Stimulated activated CD4-positive, alpha-beta T cell treated with anti-CD3 and anti-CD28 coated beads, Interleukin-12 subunit alpha, Interleukin-12 subunit beta, amount 100 ng/mL, for 24 hours (primary cell): ENCODE results near the gene ZBED4.
"Not testable (repeated sequence)": the region's sequence is repeated elsewhere in the genome, so short reads cannot be mapped to it uniquely, and the experiment has no call there.

Source experiments
- DNase-seq, 2 experiments: peaks; one replicate each; pipeline ENCODE4 v3.0.0-alpha.2; 2020; ENCODE audit warnings: low read depth in 2 of 2

ZBED4 gene

GRCh38 chr22:49852898-49853894 lies at the start of gene ZBED4:
ZBED4 (plus strand) TSS chr22:49853844; CDS start chr22:49883663, 29,819 bp downstream.
- DNase-seq = peak; percentile 97 to 98

- no peak for DNase-seq
These were observed 46.5 kb upstream of the ZBED4 start for GRCh38 chr22:49807129-49807528.

GRCh38 chr22:49807780-49808708 lies 45.6 kb upstream of the ZBED4 start:
- no peak for DNase-seq

- no peak for DNase-seq
These were observed 43.2 kb upstream of the ZBED4 start for GRCh38 chr22:49810363-49811019.

GRCh38 chr22:49811020-49811791 lies 42.4 kb upstream of the ZBED4 start:
- no peak for DNase-seq

- DNase-seq = no peak
These were observed 40.8 kb upstream of the ZBED4 start for GRCh38 chr22:49812838-49813237.

- no peak for DNase-seq
These were observed 39.4 kb upstream of the ZBED4 start for GRCh38 chr22:49814164-49814686.

GRCh38 chr22:49814856-49815255 lies 38.8 kb upstream of the ZBED4 start:
- no peak for DNase-seq

GRCh38 chr22:49815641-49816091 lies 38.0 kb upstream of the ZBED4 start:
- DNase-seq = no peak

- DNase-seq = no peak
These were observed 36.3 kb upstream of the ZBED4 start for GRCh38 chr22:49817359-49817758.

GRCh38 chr22:49820984-49821383 lies 32.7 kb upstream of the ZBED4 start:
- no peak for DNase-seq

- DNase-seq = not testable (repeated sequence)
These were observed 31.9 kb upstream of the ZBED4 start for GRCh38 chr22:49821741-49822140.

GRCh38 chr22:49823289-49824045 lies 30.2 kb upstream of the ZBED4 start:
- no peak for DNase-seq

GRCh38 chr22:49824185-49824925 lies 29.3 kb upstream of the ZBED4 start:
- DNase-seq = no peak

- DNase-seq = no peak
These were observed 28.7 kb upstream of the ZBED4 start for GRCh38 chr22:49824936-49825335.

GRCh38 chr22:49825436-49825835 lies 28.2 kb upstream of the ZBED4 start:
- no peak for DNase-seq

- DNase-seq = peak; percentile 45 to 51
These were observed 27.6 kb upstream of the ZBED4 start for GRCh38 chr22:49825944-49826602.

GRCh38 chr22:49826603-49827270 lies 26.9 kb upstream of the ZBED4 start:
- DNase-seq = no peak
